ENCODE results near the gene ADGRD1.
"Not testable (repeated sequence)": the region's sequence is repeated elsewhere in the genome, so short reads cannot be mapped to it uniquely, and the experiment has no call there.

Gene ADGRD1

DNA sequence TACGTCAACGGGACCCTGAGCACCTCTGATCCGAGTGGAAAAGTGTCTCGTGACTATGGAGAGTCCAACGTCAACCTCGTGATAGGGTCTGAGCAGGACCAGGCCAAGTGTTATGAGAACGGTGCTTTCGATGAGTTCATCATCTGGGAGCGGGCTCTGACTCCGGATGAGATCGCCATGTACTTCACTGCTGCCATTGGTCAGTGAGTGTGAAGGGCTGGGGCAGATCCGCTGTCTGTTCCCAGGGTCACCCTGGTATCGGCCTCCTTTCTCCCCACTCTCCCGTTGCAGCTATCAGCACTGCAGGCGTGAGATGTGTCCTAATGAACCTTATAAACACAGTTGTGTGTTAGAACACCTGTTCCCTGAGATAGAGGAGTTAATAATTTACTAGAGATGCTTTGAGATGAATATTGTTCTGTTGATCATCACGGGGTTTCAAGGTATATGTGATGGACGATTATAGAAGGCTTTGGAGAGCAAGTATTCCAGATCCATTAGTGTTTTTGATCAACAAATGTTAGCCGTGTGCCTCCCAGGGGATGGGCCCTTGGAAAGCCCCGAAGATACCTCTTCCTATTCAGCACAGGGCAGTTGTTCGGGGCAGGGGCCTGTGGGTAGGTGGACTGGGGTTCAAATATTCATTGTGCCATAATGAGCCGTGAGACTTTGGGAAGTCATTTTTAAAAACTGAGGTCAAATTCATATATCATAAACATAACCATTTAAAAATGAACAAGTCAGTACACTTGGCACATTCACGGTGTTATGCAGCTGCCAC lies 33.6 kb downstream of the ADGRD1 start:
- DNase-seq (ENCODE audit: low read depth) = no peak

DNA sequence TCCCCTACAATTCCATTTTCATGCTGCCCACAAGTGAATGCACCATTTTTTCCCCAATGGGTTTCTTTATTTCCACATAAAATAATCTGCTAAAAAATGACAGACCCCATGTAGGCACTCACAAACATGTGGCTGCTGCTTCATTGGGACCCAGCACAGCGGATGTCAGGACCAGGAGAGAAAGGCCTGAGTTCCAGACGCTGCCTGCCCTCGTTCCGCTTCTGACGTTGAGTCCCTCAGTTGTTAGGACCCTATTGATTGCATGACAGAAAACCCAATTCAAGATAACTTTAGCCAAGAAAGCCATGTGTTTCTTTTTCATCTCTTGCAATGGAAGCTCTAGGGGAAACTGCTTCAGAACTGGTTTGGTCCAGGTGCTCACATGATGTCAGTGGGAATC lies 34.6 kb downstream of the ADGRD1 start:
- no peak for DNase-seq (ENCODE audit: low read depth)

DNA sequence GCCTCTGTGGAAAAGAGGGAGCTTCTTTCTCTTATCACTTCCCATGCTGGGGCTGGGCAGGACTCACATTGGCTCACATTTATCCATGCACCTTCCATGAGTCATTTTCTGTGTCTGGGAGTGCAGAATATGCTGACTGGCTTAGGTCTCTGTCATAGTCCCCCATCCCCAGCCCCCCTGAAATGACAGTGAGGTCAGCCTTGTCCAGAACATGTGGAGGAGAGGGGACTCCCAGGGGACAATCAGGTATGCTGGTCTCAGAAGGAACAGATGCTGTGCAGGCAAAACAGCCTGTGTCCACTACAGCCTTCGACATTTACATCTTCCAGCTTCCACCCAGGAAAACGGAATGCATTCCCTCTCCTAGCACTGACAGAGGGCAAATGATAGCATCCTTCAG lies 35.0 kb downstream of the ADGRD1 start:
- DNase-seq (ENCODE audit: low read depth) = no peak

DNA sequence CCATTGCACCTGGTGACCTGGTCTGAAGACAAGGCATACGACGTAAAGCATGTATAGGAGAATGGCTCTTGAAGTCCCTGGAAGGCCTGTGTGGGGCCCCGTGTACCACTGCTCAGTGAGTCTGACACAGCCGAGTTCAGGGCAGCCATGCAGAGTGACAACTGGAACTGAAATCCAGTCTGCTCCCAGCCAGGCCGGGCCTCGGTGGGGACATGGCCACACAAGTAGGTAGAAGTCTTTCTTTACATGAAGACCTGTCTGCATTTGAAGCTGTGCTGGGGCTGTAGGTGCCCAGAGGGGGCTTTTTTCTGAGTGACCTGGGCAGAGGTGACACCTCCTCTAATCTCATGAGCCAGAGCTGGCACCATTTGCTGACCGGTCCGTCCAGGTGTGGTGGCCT lies 35.7 kb downstream of the ADGRD1 start:
- no peak for DNase-seq (ENCODE audit: low read depth)

DNA sequence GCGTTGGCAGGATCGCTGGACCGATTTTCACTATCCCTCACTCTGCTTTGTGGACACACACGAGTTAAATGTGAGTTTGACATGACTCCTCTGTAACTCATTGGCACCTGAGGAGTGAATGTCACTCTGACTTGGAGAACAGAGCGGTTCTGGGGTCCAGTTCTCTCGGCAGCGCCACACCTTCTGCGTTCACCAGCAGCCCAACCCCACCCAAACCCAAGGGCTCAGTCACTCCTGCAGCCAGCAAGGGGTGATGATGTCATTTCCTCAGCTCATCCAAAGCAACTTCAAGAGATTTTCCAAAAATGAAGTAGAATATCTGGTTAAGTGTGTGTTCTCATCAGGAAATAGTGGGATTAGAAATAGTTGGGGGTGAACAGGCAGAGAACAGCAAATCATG lies 36.3 kb downstream of the ADGRD1 start:
- no peak for DNase-seq (ENCODE audit: low read depth)

DNA sequence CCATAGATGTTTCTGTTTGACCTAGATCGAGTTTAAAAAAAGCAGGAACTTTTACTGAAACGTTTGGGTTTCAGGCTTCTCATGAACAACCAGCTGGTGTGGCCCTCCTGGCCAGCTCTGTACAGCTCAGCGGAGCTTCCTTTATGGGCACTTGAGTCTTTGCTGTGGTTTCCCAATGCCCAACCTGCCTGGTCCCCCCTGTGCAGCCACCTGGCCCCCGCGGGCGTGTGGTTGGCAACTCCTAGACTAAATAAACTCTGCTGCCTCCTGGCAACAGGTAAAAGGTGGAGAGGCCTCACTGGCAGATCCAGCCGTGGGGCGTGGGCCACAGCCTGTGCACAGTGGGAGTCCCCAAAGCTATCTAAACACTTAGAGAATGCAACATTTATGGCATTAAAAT lies 38.7 kb downstream of the ADGRD1 start:
- DNase-seq (ENCODE audit: low read depth) = no peak

DNA sequence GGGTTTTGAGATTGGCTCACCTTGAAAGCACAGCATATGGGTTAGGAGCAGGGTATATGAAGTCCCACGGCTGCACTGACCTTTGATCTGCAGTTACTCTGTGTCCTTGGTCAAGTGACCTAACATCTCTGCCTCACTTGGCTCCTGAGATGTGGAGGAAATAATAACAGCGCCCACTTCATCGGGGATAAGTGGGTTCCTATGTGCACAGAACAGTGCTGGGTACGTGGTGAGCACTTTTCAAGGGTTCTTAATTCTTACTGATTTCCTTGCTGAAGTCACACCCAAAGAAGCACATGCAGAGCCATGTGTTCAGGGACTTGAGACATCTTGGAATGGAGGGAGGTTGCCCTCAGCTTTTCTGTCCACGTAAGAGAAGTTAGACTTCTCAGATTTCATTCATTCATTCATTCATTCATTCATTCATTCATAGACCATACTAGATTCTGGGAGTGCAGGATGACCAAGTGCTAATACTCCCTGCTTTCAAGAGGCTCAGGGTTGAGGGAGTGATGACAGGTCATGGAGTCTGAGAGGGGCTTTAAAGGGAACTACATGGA lies 39.4 kb downstream of the ADGRD1 start:
- DNase-seq (ENCODE audit: low read depth) = no peak

DNA sequence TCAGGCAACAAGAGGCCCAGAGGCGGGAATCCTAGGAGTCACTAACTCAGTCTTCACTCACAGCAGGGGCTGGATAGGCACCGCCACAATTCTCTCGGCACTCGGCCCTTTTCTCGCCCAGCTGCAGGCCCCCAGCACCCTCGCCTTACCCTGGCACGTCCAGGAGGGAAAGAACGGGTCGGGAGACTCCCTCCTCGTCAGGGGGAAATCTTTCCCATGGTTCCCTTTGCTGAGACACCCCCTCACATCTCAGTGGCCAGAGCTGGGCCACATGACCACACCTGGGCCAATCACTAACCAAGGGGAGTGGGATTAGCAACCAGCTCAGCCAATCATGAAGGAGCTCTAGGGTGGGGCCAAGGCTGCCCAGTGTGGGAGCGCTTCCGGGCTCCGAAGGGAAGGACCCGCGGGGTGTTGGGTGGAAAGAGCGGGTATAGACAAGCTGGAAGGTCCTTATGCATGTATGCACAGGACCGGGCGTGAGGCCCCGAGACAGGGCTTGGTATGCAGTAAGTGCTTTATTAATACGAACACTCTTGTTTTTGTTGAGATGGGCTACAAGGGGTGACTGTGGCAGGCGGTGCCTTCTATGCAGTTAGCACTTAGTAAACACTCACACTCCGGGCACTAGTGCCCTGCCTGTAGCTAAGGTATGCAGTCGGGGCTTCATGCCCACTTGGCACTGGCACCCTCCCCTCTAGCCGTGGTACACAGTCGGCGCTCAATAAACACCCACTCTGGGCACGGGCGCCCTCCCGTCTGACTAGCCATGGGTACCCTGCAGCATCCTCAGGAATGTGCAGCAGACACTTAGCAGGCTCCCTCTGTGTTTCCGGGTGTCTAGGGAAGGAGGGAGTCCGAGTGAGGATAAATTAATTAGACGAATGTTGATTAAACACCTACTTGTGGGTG lies 40.3 kb downstream of the ADGRD1 start:
- no peak for DNase-seq (ENCODE audit: low read depth)

DNA sequence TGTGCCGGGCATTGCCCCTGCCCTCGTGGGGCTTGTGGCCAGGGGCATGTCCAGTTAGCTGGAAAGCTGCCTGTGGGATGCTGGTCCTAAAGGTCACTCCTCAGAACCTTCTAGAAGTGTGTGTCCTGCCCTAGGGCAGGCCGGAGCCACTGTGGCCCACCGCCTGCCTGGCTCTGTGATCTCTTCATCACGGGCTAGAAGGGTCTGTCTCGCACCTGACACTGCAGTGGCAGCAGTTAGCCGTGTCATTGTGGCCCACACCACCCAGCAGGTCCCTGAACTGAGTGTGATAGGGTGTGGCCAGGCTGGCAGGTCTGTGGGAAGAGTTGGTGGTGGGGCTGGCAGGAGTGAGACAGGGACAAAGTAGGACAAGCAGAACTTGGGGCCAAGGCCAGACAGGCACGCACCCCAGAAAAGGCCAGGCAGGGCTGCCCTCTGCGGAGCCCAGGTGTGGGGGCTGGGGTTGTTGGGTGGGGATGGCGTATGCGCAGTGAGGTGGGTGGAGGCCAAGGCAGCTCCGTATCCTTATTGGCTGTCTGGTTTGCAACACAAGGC lies 41.2 kb downstream of the ADGRD1 start:
- DNase-seq (ENCODE audit: low read depth) = no peak

DNA sequence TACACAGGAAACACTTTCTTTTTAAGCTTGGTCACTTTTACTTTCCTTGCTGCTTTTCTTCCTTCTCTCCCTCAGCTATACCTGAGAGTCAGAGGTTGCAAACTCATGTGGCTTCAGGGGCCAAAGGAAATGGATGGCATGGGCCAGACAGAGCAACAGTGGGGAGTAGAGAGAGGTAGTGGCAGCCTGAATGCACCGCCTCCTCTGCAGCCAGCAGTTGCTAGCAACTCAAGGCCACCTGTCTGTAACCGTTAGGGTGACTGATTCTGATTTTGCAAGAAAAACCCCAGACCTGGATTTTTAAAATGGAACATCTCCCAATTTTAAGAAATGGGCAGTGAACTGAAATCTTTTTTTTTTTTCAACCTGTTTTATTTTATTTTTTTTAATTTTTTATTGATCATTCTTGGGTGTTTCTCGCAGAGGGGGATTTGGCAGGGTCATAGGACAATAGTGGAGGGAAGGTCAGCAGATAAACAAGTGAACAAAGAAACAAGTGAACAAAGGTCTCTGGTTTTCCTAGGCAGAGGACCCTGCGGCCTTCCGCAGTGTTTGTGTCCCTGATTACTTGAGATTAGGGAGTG lies 41.8 kb downstream of the ADGRD1 start:
- not testable (repeated sequence) for DNase-seq (ENCODE audit: low read depth)

DNA sequence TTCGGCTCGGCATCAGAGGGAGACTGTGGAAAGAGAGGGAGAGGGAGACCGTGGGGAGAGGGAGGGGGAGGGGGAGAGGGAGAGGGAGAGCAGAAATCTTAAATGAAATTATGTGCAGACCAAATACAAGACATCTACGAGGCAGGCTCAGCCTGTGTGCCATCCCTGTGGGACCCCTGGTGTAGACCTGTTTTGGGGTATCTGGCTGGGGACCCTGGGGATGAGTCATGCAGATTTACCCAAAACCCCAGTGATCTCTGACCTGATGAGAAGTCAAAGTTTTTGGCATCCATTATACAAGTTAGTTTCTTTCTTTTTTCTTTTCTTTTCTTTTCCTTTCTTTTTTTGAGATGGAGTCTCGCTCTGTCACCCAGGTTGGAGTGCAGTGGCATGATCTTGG lies 44.4 kb downstream of the ADGRD1 start:
- no peak for DNase-seq (ENCODE audit: low read depth)

DNA sequence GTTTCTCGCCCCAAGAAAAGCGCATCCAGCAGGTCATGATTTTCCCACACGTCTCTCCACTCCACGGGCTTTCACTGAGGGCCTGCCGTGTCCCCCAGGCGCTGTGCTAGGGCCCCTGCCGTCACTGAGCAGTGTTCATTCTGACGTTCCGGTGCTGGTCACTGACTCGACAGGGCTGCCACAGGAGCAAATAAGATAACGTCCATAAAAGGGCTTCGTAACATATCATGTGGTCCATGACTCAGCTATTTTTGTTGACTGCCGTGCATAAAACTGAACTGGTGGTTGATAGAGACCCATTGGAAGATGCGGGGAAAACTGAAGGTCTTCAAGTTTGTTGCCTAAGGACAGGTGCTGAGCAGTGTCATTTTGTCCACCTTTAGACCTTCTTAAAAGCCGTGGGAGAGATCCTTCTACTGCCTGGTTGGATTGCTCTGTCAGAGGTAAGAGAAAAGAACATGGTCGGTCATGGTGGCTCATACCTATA lies 46.3 kb downstream of the ADGRD1 start:
- no peak for DNase-seq (ENCODE audit: low read depth)

DNA sequence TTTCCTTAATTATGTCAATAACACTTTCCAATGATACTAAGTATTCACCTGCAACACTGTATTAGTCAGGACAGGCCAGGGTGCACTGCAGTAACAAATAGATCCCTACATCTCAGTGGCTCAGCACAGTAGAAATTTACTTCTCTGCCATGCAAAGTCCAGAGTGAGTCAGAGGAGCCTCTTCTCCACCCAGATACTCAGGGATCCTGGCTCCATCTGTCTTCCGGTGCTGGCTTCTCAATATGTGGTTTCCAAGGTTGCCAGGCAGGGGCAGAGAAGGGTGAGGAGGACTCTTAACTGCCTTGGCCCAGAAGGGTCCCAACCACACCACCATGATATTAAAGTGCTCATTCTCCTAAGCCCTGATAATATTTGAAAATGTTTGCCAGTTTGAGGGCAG lies 47.8 kb downstream of the ADGRD1 start:
- DNase-seq (ENCODE audit: low read depth) = no peak

DNA sequence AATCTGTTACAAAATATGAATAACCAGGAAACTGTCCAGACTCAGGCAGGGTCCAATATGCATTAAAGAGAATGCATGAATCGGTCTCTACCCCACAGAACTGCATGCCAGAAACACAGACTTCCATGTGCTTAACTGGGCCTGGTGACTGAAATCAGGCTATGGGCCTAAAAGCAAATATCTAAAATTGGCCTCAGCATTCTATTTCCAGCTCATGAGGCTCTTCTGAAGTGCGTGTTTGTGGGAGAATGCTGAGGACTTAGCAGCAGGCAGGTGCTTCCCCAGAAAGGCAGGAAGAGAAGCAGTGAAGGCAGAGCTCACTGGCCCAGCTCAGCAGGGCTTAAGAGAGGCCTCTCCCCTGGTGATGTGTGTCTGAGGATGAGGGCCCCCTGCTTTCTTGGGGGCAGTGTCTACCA lies 48.5 kb downstream of the ADGRD1 start:
- no peak for DNase-seq (ENCODE audit: low read depth)

DNA sequence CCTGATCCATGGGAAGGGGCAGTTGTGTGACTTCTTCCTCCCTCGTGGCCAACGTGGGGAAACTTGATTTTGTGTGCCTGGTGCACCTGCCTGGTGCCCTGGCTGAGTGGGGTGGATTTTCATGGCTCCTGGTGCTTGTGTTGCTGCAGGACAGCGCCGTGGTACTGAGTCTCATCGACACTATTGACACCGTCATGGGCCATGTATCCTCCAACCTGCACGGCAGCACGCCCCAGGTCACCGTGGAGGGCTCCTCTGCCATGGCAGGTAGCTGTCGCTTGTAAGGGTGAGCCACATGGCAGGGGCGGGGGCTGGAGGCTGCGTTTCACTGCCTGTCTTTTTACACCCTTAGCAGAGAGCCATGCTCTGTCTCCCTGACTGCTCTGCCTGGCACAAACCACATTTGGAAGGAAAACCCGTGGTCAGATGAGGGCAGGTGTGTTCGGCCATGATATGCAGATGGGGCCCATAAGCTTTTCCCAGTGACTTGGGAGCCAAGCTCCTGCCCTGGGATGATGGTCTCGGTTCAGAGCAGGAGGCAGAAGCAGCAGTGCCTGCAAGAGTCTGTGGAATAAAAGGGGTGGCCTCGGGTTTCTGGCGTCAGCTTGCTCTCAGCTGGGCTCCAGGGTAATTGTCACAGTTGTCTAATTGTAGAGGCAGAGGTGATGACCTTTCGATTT lies 49.5 kb downstream of the ADGRD1 start:
- no peak for DNase-seq (ENCODE audit: low read depth)

DNA sequence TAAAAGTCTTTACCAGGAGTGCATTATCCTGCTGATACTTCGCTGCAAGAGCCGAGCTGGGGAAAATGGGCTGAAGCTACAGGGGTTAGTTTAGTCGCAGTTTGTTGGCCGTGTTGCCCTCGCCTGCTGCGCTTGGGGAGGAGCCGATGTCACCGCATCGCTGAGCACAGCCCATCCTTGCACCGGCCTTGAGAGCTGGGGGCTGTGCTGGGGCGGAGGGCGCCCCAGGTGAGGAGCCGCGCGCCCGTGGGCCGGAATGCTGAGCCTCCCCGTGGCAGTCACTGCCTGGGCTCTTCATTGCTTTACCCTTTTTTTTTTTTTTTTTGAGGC lies 50.0 kb downstream of the ADGRD1 start:
- no peak for DNase-seq (ENCODE audit: low read depth)

DNA sequence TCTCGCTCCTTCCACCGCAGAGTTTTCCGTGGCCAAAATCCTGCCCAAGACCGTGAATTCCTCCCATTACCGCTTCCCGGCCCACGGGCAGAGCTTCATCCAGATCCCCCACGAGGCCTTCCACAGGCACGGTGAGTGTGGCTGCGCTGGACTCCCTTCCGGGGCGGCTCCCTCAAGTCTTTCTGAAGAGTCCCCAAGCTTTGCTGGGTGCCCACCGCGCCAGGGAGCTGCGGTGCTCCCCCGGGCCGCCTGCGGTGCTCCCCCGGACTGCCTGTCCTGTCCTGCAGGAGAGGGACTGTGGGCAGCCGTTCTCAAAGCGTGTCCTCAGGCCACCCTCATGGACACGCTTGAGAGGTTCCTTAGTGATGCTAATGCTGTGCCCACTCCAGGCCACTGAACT lies 50.5 kb downstream of the ADGRD1 start:
- no peak for DNase-seq (ENCODE audit: low read depth)

DNA sequence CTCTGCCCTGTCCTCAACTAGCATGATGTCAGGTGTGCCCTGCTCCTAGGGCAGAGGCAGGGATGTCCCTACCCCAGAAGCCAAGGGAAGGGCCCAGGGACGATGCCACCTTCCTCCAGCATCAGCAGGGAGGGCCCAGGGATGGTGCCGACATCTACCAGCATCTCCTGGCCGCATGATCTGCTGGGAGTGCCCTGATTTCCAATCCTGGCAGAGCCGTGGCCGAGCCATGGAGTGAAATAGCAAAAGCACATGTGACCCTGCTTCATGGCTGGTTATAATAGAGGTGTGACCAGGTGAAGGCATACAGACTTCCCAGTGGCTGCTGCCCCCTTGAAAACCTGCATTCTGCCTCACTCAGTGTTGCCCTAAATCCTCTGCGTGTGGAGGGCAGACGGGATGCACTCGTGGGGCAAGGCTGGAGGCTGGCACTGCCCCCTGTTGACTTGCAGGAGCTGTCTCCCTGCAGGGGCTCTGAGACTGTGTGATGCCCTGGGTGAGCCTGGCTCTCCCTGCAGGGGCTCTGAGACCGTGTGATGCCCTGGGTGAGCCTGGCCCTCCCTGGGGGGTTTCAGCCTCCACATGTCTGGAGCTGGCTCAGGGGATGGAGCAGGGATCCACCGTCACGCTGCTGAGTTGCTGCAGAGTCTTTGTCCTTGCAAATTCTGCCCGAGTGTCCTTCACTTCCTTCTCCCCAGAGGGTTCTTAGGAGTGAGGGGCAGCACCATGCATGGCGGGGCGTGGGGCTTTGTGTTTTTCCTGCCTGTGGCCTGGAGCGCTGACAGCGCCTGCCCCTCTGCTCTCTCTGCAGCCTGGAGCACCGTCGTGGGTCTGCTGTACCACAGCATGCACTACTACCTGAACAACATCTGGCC lies 51.7 kb downstream of the ADGRD1 start:
- no peak for DNase-seq (ENCODE audit: low read depth)

DNA sequence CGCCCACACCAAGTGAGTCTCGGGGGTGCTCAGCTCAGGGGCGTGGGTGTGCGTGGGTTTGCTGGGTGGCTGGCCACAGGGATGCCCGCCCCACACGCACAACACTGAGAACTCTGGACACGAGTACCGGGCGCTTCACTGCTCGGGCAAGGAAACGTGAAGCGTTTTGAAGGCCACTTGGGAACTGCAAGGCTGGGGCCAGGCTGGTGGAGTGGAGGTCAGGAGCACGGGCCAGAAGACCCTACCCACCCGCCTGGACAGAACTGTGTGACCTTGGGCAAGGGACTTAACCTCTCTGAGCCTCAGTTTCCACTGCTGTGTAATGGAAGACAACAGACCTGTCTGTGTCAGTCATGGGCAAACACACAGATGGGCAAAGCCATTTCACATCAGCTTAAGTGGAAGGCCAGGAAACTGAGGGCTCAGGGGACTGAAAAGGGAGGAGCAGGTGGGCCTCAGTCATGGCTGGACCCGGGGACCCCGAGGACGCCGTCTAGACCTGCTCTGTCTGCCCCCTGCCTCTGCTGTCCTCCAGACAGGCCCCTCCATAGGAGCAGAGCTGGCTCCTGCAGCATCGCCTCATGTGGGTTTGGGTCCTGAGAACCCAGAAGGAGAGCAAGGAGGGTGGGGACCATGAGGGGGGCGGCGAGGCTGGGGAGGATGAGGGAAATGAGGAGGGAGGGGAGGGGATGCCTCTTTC lies 52.5 kb downstream of the ADGRD1 start:
- DNase-seq (ENCODE audit: low read depth) = no peak

Measured in stimulated activated CD8-positive, alpha-beta memory T cell treated with anti-CD3 and anti-CD28 coated beads, Interleukin-15, amount 100 ng/mL, for 1 hour (primary cell).